Measurements from ENCODE around the gene ELL2. TPM values are rescaled to one million over a fixed set of nuclear protein-coding genes. Genes with fewer than 3 reads are reported as not detected.

Gene ELL2
- total RNA-seq, 1 experiment from 2014 or later, result 14.4 TPM

GRCh38 chr5:95884511-95884910, 77.1 kb downstream of the ELL2 start:
- Histone ChIP-seq H3K4me3 (ENCODE audit: insufficient read depth, low read depth, low read length) (no peak overlapping the region), H3K36me3 (replicated peaks; ENCODE audit: control insufficient read depth, insufficient read depth, low read length) (no peaks in the 10 kb centered on the region)
- DNase-seq, result no peak

GRCh38 chr5:95884017-95884325, 77.7 kb downstream of the ELL2 start:
- Histone ChIP-seq H3K4me3 (ENCODE audit: insufficient read depth, low read depth, low read length) (no peak overlapping the region), H3K27me3 (ENCODE audit: control insufficient read depth, insufficient read depth, low read length) (no peaks in the 10 kb centered on the region), H3K36me3 (replicated peaks; ENCODE audit: control insufficient read depth, insufficient read depth, low read length) (no peaks in the 10 kb centered on the region)
- DNase-seq, result no peak

More at GRCh38 chr5:95884511-95884910, 77.1 kb downstream of the ELL2 start:
- H3K27me3 ChIP-seq (ENCODE audit: control insufficient read depth, insufficient read depth, low read length), result no peaks in the 10 kb centered on the region

- no peak for DNase-seq
- no peaks in the 10 kb centered on the region for H3K27me3 ChIP-seq (ENCODE audit: control insufficient read depth, insufficient read depth, low read length)
- H3K4me3 ChIP-seq (ENCODE audit: insufficient read depth, low read depth, low read length), result no peak overlapping the region
- H3K36me3 ChIP-seq (replicated peaks; ENCODE audit: control insufficient read depth, insufficient read depth, low read length), result no peaks in the 10 kb centered on the region
Observed at GRCh38 chr5:95883185-95884016, 78.2 kb downstream of the ELL2 start.

- H3K36me3 ChIP-seq (replicated peaks; ENCODE audit: control insufficient read depth, insufficient read depth, low read length), result no peaks in the 10 kb centered on the region
- no peak for DNase-seq
- no peak overlapping the region for H3K4me3 ChIP-seq (ENCODE audit: insufficient read depth, low read depth, low read length)
- H3K27me3 ChIP-seq (ENCODE audit: control insufficient read depth, insufficient read depth, low read length), result no peaks in the 10 kb centered on the region
Observed at GRCh38 chr5:95881833-95882232, 79.8 kb downstream of the ELL2 start.

GRCh38 chr5:95880081-95880926, 81.3 kb downstream of the ELL2 start:
- no peaks in the 10 kb centered on the region for H3K36me3 ChIP-seq (replicated peaks; ENCODE audit: control insufficient read depth, insufficient read depth, low read length)
- H3K27me3 ChIP-seq (ENCODE audit: control insufficient read depth, insufficient read depth, low read length), result no peaks in the 10 kb centered on the region
- no peak for DNase-seq

GRCh38 chr5:95879661-95880060, 82.0 kb downstream of the ELL2 start:
- Histone ChIP-seq H3K4me3 (ENCODE audit: insufficient read depth, low read depth, low read length) (no peak overlapping the region), H3K27me3 (ENCODE audit: control insufficient read depth, insufficient read depth, low read length) (no peaks in the 10 kb centered on the region), H3K36me3 (replicated peaks; ENCODE audit: control insufficient read depth, insufficient read depth, low read length) (no peaks in the 10 kb centered on the region)
- DNase-seq, result no peak

More at GRCh38 chr5:95880081-95880926, 81.3 kb downstream of the ELL2 start:
- H3K4me3 ChIP-seq (ENCODE audit: insufficient read depth, low read depth, low read length), result no peak overlapping the region

- Histone ChIP-seq H3K4me3 (ENCODE audit: insufficient read depth, low read depth, low read length) (no peak overlapping the region), H3K36me3 (replicated peaks; ENCODE audit: control insufficient read depth, insufficient read depth, low read length) (no peaks in the 10 kb centered on the region), H3K27me3 (ENCODE audit: control insufficient read depth, insufficient read depth, low read length) (no peaks in the 10 kb centered on the region)
- DNase-seq, result no peak
Observed at GRCh38 chr5:95878417-95879323, 83.0 kb downstream of the ELL2 start.

GRCh38 chr5:95876782-95877181, 84.9 kb downstream of the ELL2 start:
- no peak overlapping the region for H3K4me3 ChIP-seq (ENCODE audit: insufficient read depth, low read depth, low read length)
- no peaks in the 10 kb centered on the region for H3K27me3 ChIP-seq (ENCODE audit: control insufficient read depth, insufficient read depth, low read length)
- no peaks in the 10 kb centered on the region for H3K36me3 ChIP-seq (replicated peaks; ENCODE audit: control insufficient read depth, insufficient read depth, low read length)
- DNase-seq, result no peak

- no peaks in the 10 kb centered on the region for H3K36me3 ChIP-seq (replicated peaks; ENCODE audit: control insufficient read depth, insufficient read depth, low read length)
- no peak for DNase-seq
- H3K27me3 ChIP-seq (ENCODE audit: control insufficient read depth, insufficient read depth, low read length), result no peaks in the 10 kb centered on the region
- H3K4me3 ChIP-seq (ENCODE audit: insufficient read depth, low read depth, low read length), result no peak overlapping the region
Observed at GRCh38 chr5:95874246-95874645, 87.4 kb downstream of the ELL2 start.

GRCh38 chr5:95873351-95873750, 88.3 kb downstream of the ELL2 start:
- H3K36me3 ChIP-seq (replicated peaks; ENCODE audit: control insufficient read depth, insufficient read depth, low read length), result no peaks in the 10 kb centered on the region
- no peak overlapping the region for H3K4me3 ChIP-seq (ENCODE audit: insufficient read depth, low read depth, low read length)
- no peak for DNase-seq
- no peaks in the 10 kb centered on the region for H3K27me3 ChIP-seq (ENCODE audit: control insufficient read depth, insufficient read depth, low read length)

- H3K4me3 ChIP-seq (ENCODE audit: insufficient read depth, low read depth, low read length), result no peak overlapping the region
Observed at GRCh38 chr5:95872346-95873268, 89.0 kb downstream of the ELL2 start.

GRCh38 chr5:95871146-95871806, 90.4 kb downstream of the ELL2 start:
- Histone ChIP-seq H3K27me3 (ENCODE audit: control insufficient read depth, insufficient read depth, low read length) (no peaks in the 10 kb centered on the region), H3K36me3 (replicated peaks; ENCODE audit: control insufficient read depth, insufficient read depth, low read length) (no peaks in the 10 kb centered on the region), H3K4me3 (ENCODE audit: insufficient read depth, low read depth, low read length) (no peak overlapping the region)
- no peak for DNase-seq

More at GRCh38 chr5:95872346-95873268, 89.0 kb downstream of the ELL2 start:
- DNase-seq, result no peak
- Histone ChIP-seq H3K36me3 (replicated peaks; ENCODE audit: control insufficient read depth, insufficient read depth, low read length) (no peaks in the 10 kb centered on the region), H3K27me3 (ENCODE audit: control insufficient read depth, insufficient read depth, low read length) (no peaks in the 10 kb centered on the region)

GRCh38 chr5:95870105-95870672, 91.5 kb downstream of the ELL2 start:
- Histone ChIP-seq H3K27me3 (ENCODE audit: control insufficient read depth, insufficient read depth, low read length) (no peaks in the 10 kb centered on the region), H3K4me3 (ENCODE audit: insufficient read depth, low read depth, low read length) (no peak overlapping the region), H3K36me3 (replicated peaks; ENCODE audit: control insufficient read depth, insufficient read depth, low read length) (no peaks in the 10 kb centered on the region)
- DNase-seq, result no peak

Measured in H7 (cell line).